ENCODE measurements around the gene GTPBP6.

Gene GTPBP6

DNA sequence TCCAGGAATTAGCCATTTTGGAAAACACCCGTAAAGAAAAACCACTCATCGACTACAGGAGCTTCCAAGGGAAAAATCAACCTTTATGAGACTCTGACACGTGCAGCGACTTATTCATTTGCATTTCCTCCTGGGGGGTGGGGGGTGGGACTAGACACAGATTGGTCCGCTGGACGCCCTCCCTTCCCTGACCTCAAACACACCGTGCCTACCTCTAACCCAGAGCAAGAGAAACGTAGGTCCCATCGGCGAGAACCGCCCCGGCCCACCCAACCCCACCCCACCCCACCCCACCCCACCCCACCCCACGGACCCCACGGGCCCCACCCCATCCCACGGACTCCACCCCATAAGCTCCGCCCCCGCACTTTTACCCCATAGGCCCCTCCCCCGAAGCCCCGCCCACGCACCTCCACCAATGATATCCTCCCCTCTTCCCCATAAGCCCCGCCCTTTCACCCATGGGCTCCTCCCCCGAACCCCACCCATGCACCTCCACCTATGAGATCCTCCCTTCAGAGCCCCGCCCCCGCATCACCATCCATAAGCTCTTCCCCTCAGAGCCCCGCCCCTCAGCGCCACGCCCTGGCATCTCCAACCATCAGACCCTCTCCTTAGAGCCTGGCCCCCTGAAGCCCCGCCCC lies 1.1 kb downstream of the GTPBP6 start:
- H3K4me3 ChIP-seq (ENCODE audit: low read depth, low read length) = peak overlapping the region; percentile 36
- TF ChIP-seq, protein P1, sequence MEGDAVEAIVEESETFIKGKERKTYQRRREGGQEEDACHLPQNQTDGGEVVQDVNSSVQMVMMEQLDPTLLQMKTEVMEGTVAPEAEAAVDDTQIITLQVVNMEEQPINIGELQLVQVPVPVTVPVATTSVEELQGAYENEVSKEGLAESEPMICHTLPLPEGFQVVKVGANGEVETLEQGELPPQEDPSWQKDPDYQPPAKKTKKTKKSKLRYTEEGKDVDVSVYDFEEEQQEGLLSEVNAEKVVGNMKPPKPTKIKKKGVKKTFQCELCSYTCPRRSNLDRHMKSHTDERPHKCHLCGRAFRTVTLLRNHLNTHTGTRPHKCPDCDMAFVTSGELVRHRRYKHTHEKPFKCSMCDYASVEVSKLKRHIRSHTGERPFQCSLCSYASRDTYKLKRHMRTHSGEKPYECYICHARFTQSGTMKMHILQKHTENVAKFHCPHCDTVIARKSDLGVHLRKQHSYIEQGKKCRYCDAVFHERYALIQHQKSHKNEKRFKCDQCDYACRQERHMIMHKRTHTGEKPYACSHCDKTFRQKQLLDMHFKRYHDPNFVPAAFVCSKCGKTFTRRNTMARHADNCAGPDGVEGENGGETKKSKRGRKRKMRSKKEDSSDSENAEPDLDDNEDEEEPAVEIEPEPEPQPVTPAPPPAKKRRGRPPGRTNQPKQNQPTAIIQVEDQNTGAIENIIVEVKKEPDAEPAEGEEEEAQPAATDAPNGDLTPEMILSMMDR (IDR thresholded peaks at IDR 0.05; ENCODE audit: borderline replicate concordance, insufficient read depth, low read depth, low read length) = no peak

DNA sequence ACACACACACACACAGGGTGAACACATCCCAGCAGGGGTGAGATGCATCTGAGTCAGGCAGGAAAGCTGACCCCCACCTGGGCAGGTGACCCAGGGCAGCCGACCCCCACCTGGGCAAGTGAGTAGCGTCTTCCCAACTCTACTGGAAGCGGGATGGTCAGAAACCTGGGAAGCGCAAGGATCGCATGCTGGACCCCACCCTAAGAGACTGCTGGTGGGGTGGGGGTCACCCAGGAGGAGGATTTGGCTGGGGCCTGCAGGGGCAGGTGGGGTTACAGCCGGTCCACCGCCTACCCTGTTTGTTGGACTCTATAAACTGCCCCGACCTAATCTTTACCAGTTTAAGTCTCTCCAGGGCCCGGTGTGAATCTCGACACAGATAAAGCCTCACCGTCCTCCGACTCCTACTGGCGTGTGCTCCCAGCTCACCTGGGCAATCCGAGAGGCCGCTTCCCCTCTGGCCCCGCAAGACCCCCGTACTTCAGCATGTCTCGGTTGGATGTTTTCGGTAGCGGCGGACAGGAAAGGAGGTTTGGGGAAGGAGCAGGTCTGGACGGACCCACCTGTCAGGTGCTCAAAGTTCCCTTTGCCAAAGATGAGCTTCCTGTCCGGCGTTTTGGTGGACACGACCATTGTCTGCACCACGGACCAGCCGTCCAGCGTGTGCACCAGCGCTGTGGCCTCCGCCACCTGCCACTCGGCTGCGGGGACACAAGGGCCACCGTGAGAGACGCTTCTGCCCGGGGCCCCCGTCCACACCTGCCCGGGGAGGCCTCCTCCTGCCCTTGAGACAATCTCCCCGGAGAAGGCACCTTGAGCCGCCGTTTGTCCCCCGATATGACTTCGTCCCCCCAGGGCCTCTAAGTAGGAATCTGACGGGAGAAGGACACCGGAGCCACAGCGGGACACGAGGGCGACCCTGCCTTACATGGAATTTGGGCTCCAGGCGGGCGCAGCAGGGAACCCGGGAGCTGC lies 2.0 kb downstream of the GTPBP6 start:
- H3K4me3 ChIP-seq (ENCODE audit: low read depth, low read length) = no peak overlapping the region

DNA sequence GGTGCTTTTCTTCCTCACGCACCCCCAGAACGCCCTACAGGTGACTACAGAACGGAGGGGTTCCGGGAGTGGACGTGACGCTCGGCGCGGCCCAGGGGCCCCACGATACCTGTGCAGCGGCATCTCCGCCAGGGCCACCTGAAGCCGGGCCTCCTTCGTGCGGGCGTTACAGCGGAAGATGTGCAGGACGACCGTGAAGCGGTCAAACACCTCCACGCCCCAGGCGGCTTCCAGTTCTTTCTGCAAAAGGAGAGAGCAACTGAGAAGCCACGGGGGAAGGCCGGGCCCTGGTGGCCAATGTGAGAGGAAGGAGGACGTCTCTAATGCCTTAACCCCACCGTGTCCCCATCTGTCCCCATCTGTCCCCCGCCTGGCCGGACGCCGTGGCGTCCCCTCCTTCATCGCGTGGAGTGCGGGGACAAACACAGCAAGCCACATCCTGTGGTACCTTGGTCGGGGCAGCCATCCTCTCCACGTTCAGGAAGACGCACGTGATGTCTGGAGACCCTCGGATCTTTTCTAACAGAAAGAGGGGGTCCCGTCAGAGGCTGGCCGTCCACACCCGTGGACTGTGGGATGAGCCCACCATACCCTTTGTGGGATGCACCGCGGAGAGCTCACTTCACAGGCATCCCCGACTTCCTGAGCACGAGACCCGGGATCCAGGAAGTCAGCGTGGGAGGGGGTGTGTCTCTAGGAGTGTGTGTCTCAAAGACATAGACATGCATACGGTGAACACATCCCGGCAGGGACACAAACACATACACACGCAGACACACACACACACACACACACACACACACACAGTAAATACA lies 3.6 kb downstream of the GTPBP6 start:
- no peak overlapping the region for H3K4me3 ChIP-seq (ENCODE audit: low read depth, low read length)
- TF ChIP-seq, protein P1 (IDR thresholded peaks at IDR 0.05; ENCODE audit: borderline replicate concordance, insufficient read depth, low read depth, low read length) = no peak

More for the DNA sequence above, 2.0 kb downstream of the GTPBP6 start:
- TF ChIP-seq, protein P1 (IDR thresholded peaks at IDR 0.05; ENCODE audit: borderline replicate concordance, insufficient read depth, low read depth, low read length) = no peak

DNA sequence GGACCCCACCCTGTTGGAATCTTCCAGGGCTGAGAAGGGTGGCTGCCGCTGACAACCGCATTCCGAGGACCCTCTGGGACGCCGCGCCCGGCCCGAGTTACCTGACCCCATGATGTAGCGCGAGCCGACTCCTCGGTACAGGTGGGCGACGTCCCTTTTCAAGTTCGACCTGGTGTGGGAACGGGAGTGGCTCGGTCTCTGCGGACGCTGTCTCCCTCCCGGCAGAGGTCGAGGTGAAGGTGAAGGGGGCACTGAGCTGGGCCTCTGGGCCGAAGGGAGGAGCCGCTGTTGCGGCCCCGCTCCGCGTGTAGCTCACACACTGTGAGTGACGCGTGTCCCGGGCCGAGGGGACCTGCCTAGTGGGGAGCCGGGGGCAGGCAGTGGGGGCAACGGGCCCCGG lies 4.5 kb downstream of the GTPBP6 start:
- no peak overlapping the region for H3K4me3 ChIP-seq (ENCODE audit: low read depth, low read length)
- TF ChIP-seq, protein P1 (IDR thresholded peaks at IDR 0.05; ENCODE audit: borderline replicate concordance, insufficient read depth, low read depth, low read length) = no peak

DNA sequence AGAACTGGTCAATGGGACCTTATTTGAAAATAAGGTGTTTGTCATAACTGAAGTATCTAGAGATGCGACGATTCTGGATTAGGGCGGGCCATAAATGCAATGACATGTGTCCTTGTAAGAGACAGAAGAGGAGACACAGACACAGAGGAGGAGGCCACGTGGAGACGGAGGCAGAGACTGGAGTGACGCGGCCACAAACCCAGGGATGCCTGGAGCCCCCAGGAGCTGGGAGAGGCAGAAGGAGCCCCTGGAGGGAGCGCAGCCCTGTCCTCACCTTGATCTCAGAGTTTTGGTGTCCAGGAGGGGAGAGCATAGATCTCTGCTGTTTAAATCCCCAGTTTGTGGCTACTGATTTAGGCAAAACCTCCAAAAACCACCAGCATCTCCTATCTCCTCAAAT lies 5.0 kb downstream of the GTPBP6 start:
- no peak overlapping the region for H3K4me3 ChIP-seq (ENCODE audit: low read depth, low read length)
- TF ChIP-seq, protein P1 (IDR thresholded peaks at IDR 0.05; ENCODE audit: borderline replicate concordance, insufficient read depth, low read depth, low read length) = no peak

DNA sequence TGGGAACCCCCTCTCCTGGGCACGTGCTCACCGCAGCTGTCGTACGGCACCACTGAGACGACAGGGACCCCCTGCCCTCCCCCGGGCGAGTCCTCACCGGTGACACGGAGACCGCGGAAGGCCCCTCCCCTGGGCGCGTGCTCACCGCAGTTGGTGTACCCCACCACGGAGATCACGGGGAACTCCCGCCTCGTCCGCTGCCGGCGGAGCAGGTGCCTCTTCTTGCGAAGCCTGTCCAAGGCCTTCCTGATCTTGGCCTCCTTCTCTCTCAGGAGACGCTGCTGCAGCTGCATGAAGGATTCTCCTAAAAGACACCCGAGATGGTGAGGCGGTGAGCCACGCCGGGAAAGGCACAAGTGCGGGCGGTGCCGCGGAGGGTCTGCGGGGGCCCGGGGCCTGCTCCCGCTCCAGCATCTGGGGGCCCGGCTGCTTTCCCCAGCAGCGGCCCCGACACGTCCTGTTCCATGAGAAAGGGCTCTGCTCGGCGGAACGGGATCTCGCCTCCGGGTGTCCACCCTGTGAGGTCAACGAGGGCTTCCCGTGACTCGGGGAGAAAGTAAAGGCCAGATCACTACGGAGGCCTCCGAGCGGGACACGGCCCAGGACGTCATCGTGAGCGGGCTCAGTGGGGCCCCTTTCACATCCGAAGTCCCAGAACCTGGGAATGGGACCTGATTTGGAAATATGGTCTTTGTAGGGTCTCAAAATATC lies 5.8 kb downstream of the GTPBP6 start:
- TF ChIP-seq, protein P1 (IDR thresholded peaks at IDR 0.05; ENCODE audit: borderline replicate concordance, insufficient read depth, low read depth, low read length) = no peak
- no peak overlapping the region for H3K4me3 ChIP-seq (ENCODE audit: low read depth, low read length)
